Spleen (tissue), 7 donors: ENCODE measurements around the gene HNRNPF.
"Not testable (repeated sequence)": the region's sequence is repeated elsewhere in the genome, so short reads cannot be mapped to it uniquely, and the experiment has no call there.

Experiments used
- CTCF ChIP-seq, 11 experiments: fragments of 200-600 bp in 7 of 11; fragments of 450-650 bp in 4 of 11; sonication (generic) in 4 of 11; IDR thresholded peaks in 8 of 11; conservative IDR thresholded peaks in 3 of 11; 1 replicate in 7 of 11; 2 replicates in 4 of 11; pipeline versions ENCODE4 v1.4.0 to v1.8.0; 2016 to 2021; ENCODE audit warnings: antibody characterized with exemption in 11 of 11, inconsistent platforms in 4 of 11, mild to moderate bottlenecking in 1 of 11
- POLR2A ChIP-seq, 3 donors: fragments of 450-650 bp; IDR thresholded peaks; one replicate each; pipeline ENCODE4 v1.5.1; 2017; ENCODE audit warnings: antibody characterized with exemption in 3 of 3, mild to moderate bottlenecking in 1 of 3
- POLR2AphosphoS5 ChIP-seq, 3 donors: sonication (generic); formaldehyde crosslinking; IDR thresholded peaks; one replicate each; pipeline ENCODE4 v1.5.1; 2017; ENCODE audit warnings: antibody characterized with exemption in 3 of 3
- donor health status: DM: no; HTN: no; CAD: no; lungs with moderate emphysema.
- donor health status: DM: no; HTN: no; CAD: no.
- donor health status: DM: no; HTN: no; CAD: no.

- TF ChIP-seq CTCF (IDR thresholded peaks at IDR 0.05 in 8 of 11, conservative IDR thresholded peaks at IDR 0.05 in 3 of 11); POLR2A (IDR thresholded peaks at IDR 0.05); POLR2AphosphoS5 (IDR thresholded peaks at IDR 0.05): not testable (repeated sequence)
Observed at GRCh38 chr10:43426476-43426875, 17.5 kb upstream of the HNRNPF start.
